Measurements from ENCODE around the gene ISG15.
"Not testable (repeated sequence)": the region's sequence is repeated elsewhere in the genome, so short reads cannot be mapped to it uniquely, and the experiment has no call there.

GRCh38 chr1:988061-988460, 25.2 kb upstream of the ISG15 start:
- TF ChIP-seq CTCF, POLR2A (IDR thresholded peaks at IDR 0.05): not testable (repeated sequence)

Data from Peyer's patch (tissue), 4 donors.